ENCODE data around the gene SCFD1. TPM values are rescaled to one million over a fixed set of nuclear protein-coding genes. Genes with fewer than 3 reads are reported as not detected.

SCFD1 gene
- total and polyA plus RNA-seq, 10 of the 15 experiments (the other 5 are each of a cell fraction or from before 2014, with no cell fraction given), result 61.5 to 98.4 (median 82.5) TPM

- CTCF ChIA-PET, result interaction anchor here (1.8 kb wide), 1 partner anchor 249 kb away, joined by 7 read pairs; no protein-coding TSS in a partner anchor
- TF ChIP-seq STAT3 (IDR thresholded peaks at IDR 0.05; ENCODE audit: low read depth, low read length) (no peak), ZNF24 (IDR thresholded peaks at IDR 0.05) (no peak), ZNF592 (IDR thresholded peaks at IDR 0.05) (no peak), IKZF2 (IDR thresholded peaks at IDR 0.05) (no peak), ZBTB40 (IDR thresholded peaks at IDR 0.05; ENCODE audit: borderline replicate concordance) (no peak), BCL11A (IDR thresholded peaks at IDR 0.05; ENCODE audit: low read depth, low read length) (no peak), BCLAF1 (IDR thresholded peaks at IDR 0.05) (no peak), CHD4 (IDR thresholded peaks at IDR 0.05) (no peak), E2F4 (IDR thresholded peaks at IDR 0.05; ENCODE audit: low read depth, low read length) (no peak), HSF1 (IDR thresholded peaks at IDR 0.05; ENCODE audit: low read depth, low read length) (no peak)
Observed at GRCh38 chr14:30658645-30659044, 36.5 kb downstream of the SCFD1 start.

More at GRCh38 chr14:30658645-30659044, 36.5 kb downstream of the SCFD1 start:
- no peak for FAIRE-seq
- Histone ChIP-seq H3K4me3 (no peak overlapping the region), H3K9ac (ENCODE audit: control insufficient read depth, insufficient read depth, low read length) (no peak overlapping the region), H3K4me2 (ENCODE audit: control insufficient read depth, insufficient read depth) (no peak overlapping the region), H3K79me2 (ENCODE audit: control insufficient read depth, insufficient read depth, low read length) (no peaks in the 10 kb centered on the region), H3K9me3 (replicated peaks; ENCODE audit: control insufficient read depth, insufficient read depth, low read length) (no peaks in the 10 kb centered on the region), H3K27me3 (replicated peaks in 1 of 2; ENCODE audit: control insufficient read depth in 2 of 2, insufficient read depth in 2 of 2, low read length in 1 of 2) (no peaks in the 10 kb centered on the region), H3K4me1 (ENCODE audit: control insufficient read depth, insufficient read depth, low read length) (no peaks in the 10 kb centered on the region), H4K20me1 (ENCODE audit: control insufficient read depth, insufficient read depth) (no peaks in the 10 kb centered on the region), H3K36me3 (ENCODE audit: control insufficient read depth in 2 of 2, insufficient read depth in 2 of 2, low read length in 1 of 2) (peaks cover 2 to 11% of the 10 kb centered on the region in 2 experiments; a peak in 3 of 4 replicates), H2AFZ (ENCODE audit: control insufficient read depth, low read depth, low read length) (no peak overlapping the region), H3K27ac (ENCODE audit: control insufficient read depth, insufficient read depth) (no peak overlapping the region)
- BruUV-seq (replicated peaks), result no TSS peak
- WGBS (ENCODE audit: insufficient coverage, insufficient replicate concordance, low lambda C conversion rate, missing lambda C conversion rate), result 98% methylated on average over 3 of the region's 3 CpGs
- ChIA-PET RAD21 (ENCODE audit: unreplicated experiment) (interaction anchor here (1.9 kb wide), 1 partner anchor 248 kb away, joined by 6 read pairs; no protein-coding TSS in a partner anchor), POLR2A (no interaction called here), SMC1A (ENCODE audit: uncharacterized antibody, unreplicated experiment) (interaction anchor here (1.4 kb wide), 1 partner anchor 211 kb away, joined by 4 read pairs; no protein-coding TSS in a partner anchor)
- intact Hi-C loops (cut with micrococcal nuclease; ENCODE audit: unreplicated experiment) (no loop called here), in situ Hi-C loops (cut with MboI) (loop anchor here (5.0 kb wide), 1 partner anchor 249 kb away; no protein-coding TSS in a partner anchor)
- no peak for ATAC-seq
- DNase-seq (ENCODE audit: low read depth, low spot score), result no peak
